NCI-H526 (cell line): ENCODE data around the gene MGAM2.
A peak's percentile ranks its signal among the peaks of the same experiment; 100 is the strongest.

ENCODE experiments used
- DNase-seq, 2 experiments: peaks; one replicate each; lab custom pipeline; 2025; lab: John Stamatoyannopoulos, UW

MGAM2 gene

GRCh38 chr7:142176901-142177300 is 65.4 kb downstream of the MGAM2 start:
- DNase-seq, result no peak

GRCh38 chr7:142177869-142178268 is 66.4 kb downstream of the MGAM2 start:
- DNase-seq, result peak; percentile 72 to 78

- DNase-seq, result no peak
Observed at GRCh38 chr7:142180426-142180825, 68.9 kb downstream of the MGAM2 start.

- DNase-seq, result peak in 1 of 2 experiments; percentile 18
Observed at GRCh38 chr7:142181211-142181610, 69.7 kb downstream of the MGAM2 start.

GRCh38 chr7:142181966-142182365 is 70.4 kb downstream of the MGAM2 start:
- DNase-seq, result peak in 1 of 2 experiments; percentile 17

GRCh38 chr7:142185069-142185468 is 73.6 kb downstream of the MGAM2 start:
- DNase-seq, result no peak

GRCh38 chr7:142185801-142186200 is 74.3 kb downstream of the MGAM2 start:
- DNase-seq, result no peak

GRCh38 chr7:142188154-142188553 is 76.6 kb downstream of the MGAM2 start:
- DNase-seq, result no peak

- peak in 1 of 2 experiments; percentile 45 for DNase-seq
Observed at GRCh38 chr7:142188846-142189245, 77.3 kb downstream of the MGAM2 start.

GRCh38 chr7:142194201-142194600 is 82.7 kb downstream of the MGAM2 start:
- DNase-seq, result no peak

GRCh38 chr7:142196066-142196840 is 84.7 kb downstream of the MGAM2 start:
- no peak for DNase-seq

- no peak for DNase-seq
Observed at GRCh38 chr7:142200206-142200605, 88.7 kb downstream of the MGAM2 start.

- no peak for DNase-seq
Observed at GRCh38 chr7:142228537-142229104, 117.1 kb downstream of the MGAM2 start.

- peak in 1 of 2 experiments; percentile 13 for DNase-seq
Observed at GRCh38 chr7:142231716-142232115, 120.2 kb downstream of the MGAM2 start.

GRCh38 chr7:142240546-142240945 is 129.0 kb downstream of the MGAM2 start:
- no peak for DNase-seq

- no peak for DNase-seq
Observed at GRCh38 chr7:142243823-142244222, 132.3 kb downstream of the MGAM2 start.

GRCh38 chr7:142248166-142249160 is 136.9 kb downstream of the MGAM2 start:
- DNase-seq, result no peak

- DNase-seq, result no peak
Observed at GRCh38 chr7:142249918-142250317, 138.4 kb downstream of the MGAM2 start.

- no peak for DNase-seq
Observed at GRCh38 chr7:142250705-142251104, 139.2 kb downstream of the MGAM2 start.

- DNase-seq, result no peak
Observed at GRCh38 chr7:142257958-142258357, 146.4 kb downstream of the MGAM2 start, which contains the start of gene PRSS58. Gene PRSS58 (minus strand): TSS chr7:142258058. CDS start chr7:142257707, 351 bp downstream.

- no peak for DNase-seq
Observed at GRCh38 chr7:142263598-142264380, 152.3 kb downstream of the MGAM2 start.
